Upper lobe of left lung (tissue), 4 donors: Measurements from ENCODE around the gene RPUSD2.

Experiments
- POLR2A ChIP-seq, 4 donors: fragments of 450-650 bp; IDR thresholded peaks; one replicate each; pipeline ENCODE4 v1.5.1; 2016 to 2017; ENCODE audit warnings: antibody characterized with exemption in 4 of 4, mild to moderate bottlenecking in 2 of 4
- POLR2AphosphoS5 ChIP-seq, 2 donors: sonication (generic); formaldehyde crosslinking; IDR thresholded peaks; one replicate each; pipeline ENCODE4 v1.5.1; 2017; ENCODE audit warnings: antibody characterized with exemption in 2 of 2
- TF ChIP-seq, protein P1 (sequence below), 6 experiments: fragments of 450-650 bp in 4 of 6; fragments of 200-600 bp in 2 of 6; sonication (generic) in 2 of 6; IDR thresholded peaks; one replicate each; pipeline ENCODE4 v1.5.1; 2016 to 2019; ENCODE audit warnings: antibody characterized with exemption in 6 of 6

DNA sequence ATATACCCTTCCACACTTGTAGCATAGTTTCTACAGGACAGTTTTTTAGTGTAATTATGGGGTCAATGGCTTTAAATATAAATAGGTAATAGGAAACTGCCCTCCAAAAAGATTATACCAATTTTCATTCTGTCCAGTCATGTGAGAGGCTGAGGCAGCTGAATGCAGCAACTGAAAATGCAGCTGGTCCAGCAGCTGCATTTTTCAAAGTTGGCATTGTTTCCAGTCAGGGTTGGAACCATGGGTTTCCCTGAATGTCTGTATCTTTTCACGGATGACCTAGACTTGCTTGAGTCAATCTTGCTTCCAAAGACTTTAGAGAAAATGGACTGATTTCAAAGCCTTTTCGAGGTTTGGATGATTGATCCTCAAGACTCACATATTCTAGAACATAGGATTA is 15.1 kb downstream of the RPUSD2 start:
- TF ChIP-seq POLR2A (IDR thresholded peaks at IDR 0.05) (no peak), POLR2AphosphoS5 (IDR thresholded peaks at IDR 0.05) (no peak)
- TF ChIP-seq, protein P1, sequence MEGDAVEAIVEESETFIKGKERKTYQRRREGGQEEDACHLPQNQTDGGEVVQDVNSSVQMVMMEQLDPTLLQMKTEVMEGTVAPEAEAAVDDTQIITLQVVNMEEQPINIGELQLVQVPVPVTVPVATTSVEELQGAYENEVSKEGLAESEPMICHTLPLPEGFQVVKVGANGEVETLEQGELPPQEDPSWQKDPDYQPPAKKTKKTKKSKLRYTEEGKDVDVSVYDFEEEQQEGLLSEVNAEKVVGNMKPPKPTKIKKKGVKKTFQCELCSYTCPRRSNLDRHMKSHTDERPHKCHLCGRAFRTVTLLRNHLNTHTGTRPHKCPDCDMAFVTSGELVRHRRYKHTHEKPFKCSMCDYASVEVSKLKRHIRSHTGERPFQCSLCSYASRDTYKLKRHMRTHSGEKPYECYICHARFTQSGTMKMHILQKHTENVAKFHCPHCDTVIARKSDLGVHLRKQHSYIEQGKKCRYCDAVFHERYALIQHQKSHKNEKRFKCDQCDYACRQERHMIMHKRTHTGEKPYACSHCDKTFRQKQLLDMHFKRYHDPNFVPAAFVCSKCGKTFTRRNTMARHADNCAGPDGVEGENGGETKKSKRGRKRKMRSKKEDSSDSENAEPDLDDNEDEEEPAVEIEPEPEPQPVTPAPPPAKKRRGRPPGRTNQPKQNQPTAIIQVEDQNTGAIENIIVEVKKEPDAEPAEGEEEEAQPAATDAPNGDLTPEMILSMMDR (IDR thresholded peaks at IDR 0.05), result no peak
